Central memory CD4-positive, alpha-beta T cell (primary cell): ENCODE measurements around the gene FRS3.
A peak's percentile ranks its signal among the peaks of the same experiment; 100 is the strongest.
"Not testable (repeated sequence)": the region's sequence is repeated elsewhere in the genome, so short reads cannot be mapped to it uniquely, and the experiment has no call there.

Source experiments
- DNase-seq: peaks from one replicate; pipeline ENCODE4 v3.0.0; 2022
- total RNA-seq, 3 experiments: gene quantifications; one replicate each; lab custom pipeline; 2026; lab: John Stamatoyannopoulos, UW

FRS3 gene
- 3.5 to 7.7 (median 7.5) reads per million in 3 experiments for total RNA-seq

DNA sequence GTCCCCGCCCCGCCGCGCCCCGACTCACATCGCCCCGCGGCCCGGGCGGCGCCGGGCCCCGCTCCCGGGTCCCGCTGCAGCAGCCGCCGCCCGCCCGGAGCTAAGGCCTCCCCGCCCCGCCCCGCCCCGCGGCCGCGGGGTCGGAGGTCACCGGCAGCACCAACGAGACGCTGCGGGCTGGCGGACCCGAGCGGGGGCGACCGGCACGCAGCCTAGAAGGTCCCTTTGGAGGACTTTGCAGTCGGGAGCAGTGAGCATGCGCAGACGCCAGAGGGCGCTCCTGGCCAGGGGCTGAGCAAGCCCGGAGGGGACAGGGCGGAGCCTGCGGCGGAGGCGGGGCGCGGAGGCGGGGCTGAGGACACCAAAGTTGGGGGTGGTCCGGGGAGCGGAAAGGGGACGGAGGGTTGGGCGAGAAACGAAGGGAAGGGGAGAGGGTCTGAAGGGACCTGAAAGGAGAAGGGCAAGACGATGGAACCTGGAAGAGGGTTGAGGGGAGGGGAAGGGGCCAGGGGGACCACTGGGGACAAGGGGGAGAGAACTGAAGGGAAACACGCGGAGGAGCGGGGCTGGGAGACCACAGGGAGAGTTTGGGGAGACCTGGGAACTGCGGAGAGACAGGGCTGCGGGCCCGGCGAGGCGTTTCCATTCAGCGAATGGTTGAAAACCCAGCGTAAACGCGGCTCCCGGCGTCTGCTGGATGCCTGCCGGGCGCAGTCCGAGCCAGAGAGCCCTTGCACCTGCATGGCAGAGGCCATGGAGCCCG is at the start of gene FRS3:
Gene FRS3, minus strand, starts transcription at position 113 of the 763 bp plus-strand sequence. CDS start 2,913 bp downstream, outside the sequence.
- DNase-seq: peak; percentile 96

DNA sequence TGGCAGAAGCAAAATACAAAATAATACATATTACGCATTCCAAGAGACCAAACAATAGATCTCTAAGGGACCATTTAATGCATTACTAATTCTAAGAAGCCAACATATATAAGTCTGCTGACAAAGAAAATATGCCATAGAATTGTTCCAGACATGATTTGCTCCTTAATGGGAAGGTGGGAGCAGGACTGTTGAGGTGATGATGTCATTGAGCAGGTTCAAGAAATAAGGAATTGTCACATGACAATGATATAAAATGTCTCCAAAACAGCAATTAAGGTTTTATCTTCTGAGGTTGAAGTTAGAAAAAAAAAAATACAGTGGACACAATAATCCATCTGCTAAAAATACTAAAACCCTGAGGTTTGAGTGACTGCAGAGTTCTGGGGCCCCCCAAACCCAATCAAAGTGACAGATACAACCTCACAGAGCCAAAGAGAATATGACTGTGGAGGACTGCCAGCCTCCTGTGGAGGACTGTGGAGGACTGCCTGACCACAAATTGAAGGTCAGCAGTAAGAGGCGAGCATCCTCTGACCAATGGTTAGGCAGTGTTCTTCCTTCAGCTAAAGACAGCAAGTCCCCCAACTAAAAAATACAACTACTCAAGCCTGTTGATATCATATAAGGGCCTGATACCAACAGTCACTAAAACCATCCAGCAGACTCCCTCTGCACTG is 46.8 kb upstream of the FRS3 start:
- no peak for DNase-seq

GRCh38 chr6:41824571-41825569 is 45.2 kb upstream of the FRS3 start:
- no peak for DNase-seq

DNA sequence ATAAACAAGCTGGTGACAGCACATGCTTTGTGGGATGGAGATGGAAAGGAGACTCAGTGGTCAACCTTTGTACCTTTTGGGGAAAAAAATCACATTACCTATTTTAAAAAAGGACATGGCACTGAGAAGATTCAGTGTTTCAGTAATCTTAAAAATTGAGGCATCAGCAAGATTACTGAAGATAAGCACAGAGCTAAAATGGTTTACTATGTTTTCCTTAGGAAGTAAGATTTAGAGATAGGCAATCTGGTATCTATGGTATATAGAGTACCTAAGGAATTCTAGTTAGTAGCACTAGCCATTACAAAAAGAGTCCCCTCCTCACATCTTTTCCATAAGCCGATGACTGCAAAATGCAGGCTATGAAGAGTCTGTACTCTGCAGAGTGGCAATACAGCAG is 43.5 kb upstream of the FRS3 start:
- DNase-seq: no peak

DNA sequence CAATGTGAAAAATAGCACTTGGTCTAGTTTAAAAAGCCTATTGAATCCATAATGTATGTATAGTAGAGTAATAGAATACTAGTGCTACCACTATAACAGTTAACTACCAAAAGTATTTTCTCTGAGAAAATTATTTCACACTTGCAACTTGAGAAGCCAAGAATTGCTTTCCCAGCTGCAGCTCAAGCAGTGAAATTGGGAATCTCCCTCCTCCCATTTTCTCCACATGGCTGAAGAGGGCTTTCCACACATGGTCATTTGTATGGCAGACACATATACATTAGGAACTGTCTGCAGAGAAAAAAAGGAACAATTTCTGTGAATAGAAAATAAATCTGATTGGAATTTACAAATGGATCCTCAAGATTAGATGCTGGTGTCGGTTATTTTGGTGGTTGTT is 42.3 kb upstream of the FRS3 start:
- DNase-seq: no peak

- DNase-seq: no peak
Measured at GRCh38 chr6:41821266-41821665, 41.6 kb upstream of the FRS3 start.

- no peak for DNase-seq
Measured at GRCh38 chr6:41818271-41819054, 38.8 kb upstream of the FRS3 start.

DNA sequence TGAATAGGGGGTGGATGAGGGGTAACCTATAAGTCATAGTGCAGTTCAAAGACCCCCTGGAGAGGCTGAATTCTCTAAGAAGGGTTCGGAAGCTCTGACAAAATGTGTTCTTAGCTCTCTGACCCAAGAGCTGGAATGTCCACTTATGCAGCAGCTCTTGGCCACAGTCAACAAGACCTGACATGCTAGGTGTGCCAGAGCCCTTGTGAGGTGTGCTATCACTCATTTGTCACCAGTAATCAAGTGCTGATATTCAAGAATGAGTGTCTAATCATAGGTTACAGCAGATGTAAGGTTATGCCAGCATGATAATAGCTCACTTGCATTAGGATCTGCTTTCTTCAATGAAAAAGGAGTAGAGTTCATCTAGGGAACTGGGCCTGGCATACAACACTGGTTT is 35.9 kb upstream of the FRS3 start:
- DNase-seq: no peak

- DNase-seq: no peak
Measured at GRCh38 chr6:41814629-41815028, 34.9 kb upstream of the FRS3 start.

- DNase-seq: no peak
Measured at GRCh38 chr6:41813956-41814355, 34.3 kb upstream of the FRS3 start.

DNA sequence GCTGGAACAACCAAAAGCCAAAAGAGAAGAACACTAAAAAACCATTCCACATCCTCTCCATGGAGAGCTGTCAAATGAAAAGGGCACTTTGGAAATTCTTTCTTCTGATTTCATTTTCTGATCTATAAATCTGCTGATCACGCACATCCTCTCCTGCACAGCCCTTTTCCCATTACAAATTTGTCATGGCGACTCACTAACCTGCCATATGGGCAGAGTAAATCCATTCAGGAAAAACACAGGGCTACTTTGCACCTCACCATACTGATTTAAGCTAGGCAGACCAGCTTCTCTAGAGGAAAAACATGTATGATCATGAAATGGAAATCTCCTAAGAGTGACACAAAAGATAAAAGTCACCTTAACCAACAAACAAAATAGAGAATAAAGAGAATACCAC is 33.8 kb upstream of the FRS3 start:
- no peak for DNase-seq

- not testable (repeated sequence) for DNase-seq
Measured at GRCh38 chr6:41811946-41812345, 32.2 kb upstream of the FRS3 start.

DNA sequence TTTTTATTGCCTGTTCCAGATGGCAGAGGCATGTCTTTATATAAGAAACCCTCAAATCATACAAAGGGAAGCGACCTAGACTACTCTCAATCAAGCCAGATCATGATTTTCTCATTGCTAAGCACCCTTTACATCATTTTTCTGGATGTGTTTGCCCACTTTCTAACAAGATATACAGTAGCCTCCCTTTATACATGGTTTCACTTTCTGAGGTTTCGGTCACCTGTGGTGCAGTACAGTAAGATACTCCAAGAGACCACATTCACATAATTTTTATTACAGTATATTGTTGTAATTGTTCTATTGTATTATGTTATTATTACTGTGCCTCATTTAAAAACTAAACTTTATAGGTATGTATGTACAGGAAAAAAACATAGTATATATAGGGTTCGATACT is 31.4 kb upstream of the FRS3 start:
- DNase-seq: no peak

DNA sequence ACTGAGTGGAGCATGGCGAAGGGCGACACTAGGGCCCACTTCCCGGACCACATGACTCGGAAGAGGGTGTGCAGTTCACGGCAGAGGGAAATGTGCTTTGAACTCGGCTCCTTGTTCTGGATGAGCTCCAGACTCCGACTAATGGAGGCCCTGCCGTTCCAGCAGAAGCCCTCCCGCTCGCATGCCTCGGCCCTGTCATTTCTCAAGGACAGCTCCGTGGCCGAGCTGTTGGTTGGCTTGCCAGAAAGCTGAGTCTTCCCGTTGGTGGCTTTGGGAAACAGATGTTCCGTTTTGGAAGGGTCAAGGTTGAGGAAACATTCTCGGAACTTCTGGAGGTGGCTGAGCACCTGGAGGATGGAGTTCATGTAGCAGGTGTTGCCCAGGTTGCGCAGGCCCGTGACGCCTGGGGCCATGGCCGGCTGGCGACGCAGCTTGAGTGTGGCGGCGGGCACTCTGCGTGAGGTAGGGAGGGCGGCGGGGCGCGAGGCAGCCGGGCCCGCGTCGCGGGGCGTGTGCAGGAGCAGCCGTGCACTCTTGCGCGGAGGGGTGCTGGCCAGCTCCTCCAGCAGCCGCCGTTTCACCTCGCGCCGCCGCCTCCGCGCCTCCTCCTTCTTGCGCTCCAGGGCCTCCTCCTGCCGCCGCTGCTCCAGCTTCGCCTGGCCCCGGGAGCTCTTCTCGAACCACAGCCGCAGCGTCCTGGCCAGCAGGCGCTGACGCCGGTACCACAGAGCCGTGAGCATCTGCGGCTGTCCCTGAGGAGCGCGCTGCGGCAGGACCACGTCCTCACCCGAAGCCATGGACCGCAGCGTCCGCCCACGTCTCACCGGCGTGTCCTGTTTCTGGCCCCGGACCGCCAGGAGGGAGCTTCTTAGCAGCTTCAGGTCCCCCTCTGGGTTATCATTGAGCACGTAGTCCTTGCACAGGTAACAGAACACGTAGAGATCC is 26.4 kb upstream of the FRS3 start:
- no peak for DNase-seq

DNA sequence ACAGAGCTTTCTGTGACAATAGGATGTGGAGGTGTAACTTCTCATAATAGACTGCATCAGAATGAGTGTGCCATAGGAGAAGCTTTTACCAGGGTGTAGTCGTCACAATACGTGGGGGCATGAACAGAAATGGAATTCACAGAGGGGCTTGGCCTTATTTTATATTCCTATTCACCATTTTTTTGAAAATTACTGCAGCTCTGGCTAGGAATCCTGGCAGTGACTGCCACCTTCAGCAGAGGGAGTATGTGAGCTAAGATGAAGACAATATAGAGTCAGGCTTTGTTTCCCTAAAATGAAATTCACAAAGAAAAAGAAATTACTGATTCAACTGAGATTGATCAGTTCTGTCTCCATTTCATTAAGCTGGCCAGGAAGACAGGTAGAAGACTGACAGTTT is 21.7 kb upstream of the FRS3 start:
- no peak for DNase-seq

GRCh38 chr6:41799559-41799911 is 19.8 kb upstream of the FRS3 start:
- DNase-seq: no peak

DNA sequence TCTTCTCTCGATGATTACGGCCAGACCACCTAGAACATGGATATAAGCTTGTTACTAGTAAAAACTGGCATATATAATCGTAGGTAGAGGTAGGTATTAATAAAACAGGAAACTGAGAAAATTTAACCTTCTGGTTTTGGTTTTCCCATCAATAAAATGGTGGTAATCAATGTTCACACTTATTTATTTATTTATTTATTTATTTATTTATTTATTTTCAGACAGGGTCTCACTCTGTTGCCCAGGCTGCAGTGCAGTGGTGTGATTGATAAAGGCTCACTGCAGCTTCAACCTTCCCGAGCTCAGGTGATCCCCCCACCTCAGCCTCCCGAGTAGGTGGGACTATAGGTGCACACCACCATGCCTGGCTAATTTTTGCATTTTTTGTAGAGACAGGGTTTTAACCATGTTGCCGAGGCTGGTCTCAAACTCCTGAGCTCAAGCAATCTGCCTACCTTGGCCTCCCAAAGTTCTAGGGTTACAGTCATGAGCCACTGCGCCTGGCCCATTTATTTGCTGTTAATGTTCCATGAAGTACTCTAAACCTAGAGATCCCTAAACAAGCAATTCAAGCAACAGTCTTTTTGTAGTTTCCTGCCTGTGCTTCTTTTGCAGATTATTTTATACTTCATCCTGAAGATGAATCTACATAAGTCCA is 19.3 kb upstream of the FRS3 start:
- DNase-seq: no peak

DNA sequence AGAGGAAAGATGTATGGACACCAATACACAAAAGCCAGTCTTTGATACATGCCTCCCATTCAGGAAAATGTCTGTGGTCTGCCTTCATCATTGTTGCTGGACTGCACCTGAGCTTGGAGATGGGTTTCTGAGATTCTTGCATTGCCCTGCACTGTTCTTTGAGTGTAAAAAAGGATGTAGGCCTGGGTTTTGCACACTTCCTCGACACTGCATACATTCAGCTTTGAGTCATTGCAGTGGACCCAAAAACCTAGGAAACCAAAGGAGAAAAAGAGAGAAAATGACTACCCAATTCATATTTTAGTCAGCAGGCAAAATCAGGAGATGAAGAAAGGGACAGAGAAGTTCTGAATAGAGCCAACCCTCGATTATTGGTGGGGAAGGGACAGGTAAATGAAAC is 16.8 kb upstream of the FRS3 start:
- DNase-seq: no peak

DNA sequence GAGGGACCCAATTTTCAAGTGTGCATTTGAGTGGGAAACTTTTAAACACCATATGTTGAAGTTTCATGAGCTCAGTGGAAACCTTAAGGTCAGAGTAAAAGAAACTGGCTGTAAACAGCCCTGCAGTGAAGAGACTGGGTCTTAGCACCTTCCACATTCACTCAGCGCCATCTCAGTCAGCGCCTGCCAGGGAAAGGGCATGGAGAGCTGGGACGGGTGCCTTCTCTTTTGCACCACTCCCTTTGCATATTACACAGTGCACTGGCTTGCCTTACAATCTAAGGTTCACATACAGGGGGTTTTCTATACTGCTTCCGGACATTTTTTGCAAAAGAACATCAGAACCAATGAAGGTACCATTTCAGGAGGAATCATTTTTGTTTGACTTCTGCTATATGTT is 12.3 kb upstream of the FRS3 start:
- no peak for DNase-seq

DNA sequence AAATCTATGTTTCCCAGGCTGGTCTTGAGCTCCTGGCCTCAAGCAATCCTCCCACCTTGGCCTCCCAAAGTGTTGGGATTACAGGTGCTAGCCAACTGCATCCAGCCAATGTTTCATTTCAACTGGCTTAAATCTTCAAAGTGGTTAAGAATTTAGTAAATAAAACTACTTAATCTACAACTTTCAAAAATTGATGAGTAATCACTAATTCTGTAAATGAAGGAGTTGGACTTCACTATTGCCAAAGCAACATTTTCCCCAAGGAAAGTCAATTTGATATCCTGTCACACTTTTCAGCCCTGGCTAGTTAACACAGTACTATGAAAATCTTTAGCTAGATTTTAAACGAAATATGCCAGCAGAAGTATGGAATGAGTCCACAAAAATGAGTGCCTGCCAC is 11.6 kb upstream of the FRS3 start:
- DNase-seq: no peak

GRCh38 chr6:41790045-41790444 is 10.3 kb upstream of the FRS3 start:
- DNase-seq: no peak
